HEK293T (cell line): ENCODE results near the gene ZNF226.

Source experiments
- ARNT ChIP-seq: fragments of 450-650 bp; IDR thresholded peaks from 2 replicates; pipeline ENCODE4 v1.6.1; 2017; ENCODE audit warnings: mild to moderate bottlenecking
- CTBP1 ChIP-seq: fragments of 450-650 bp; IDR thresholded peaks from 2 replicates; pipeline ENCODE4 v1.6.1; 2016; ENCODE audit warnings: borderline replicate concordance
- FOXA1 ChIP-seq: fragments of 450-650 bp; IDR thresholded peaks from 2 replicates; pipeline ENCODE4 v1.6.1; 2016; ENCODE audit warnings: mild to moderate bottlenecking
- FOXK2 ChIP-seq: fragments of 450-650 bp; IDR thresholded peaks from 2 replicates; pipeline ENCODE4 v1.6.1; 2016; ENCODE audit warnings: mild to moderate bottlenecking
- FOXM1 ChIP-seq: fragments of 450-650 bp; IDR thresholded peaks from 2 replicates; pipeline ENCODE4 v1.6.1; 2017; ENCODE audit warnings: mild to moderate bottlenecking, borderline replicate concordance
- LEF1 ChIP-seq: fragments of 450-650 bp; IDR thresholded peaks from 2 replicates; pipeline ENCODE4 v1.6.1; 2017; ENCODE audit warnings: mild to moderate bottlenecking, borderline replicate concordance
- PKNOX1 ChIP-seq: fragments of 450-650 bp; IDR thresholded peaks from 2 replicates; pipeline ENCODE4 v1.6.1; 2016
- SP1 ChIP-seq: fragments of 450-650 bp; IDR thresholded peaks from 2 replicates; pipeline ENCODE4 v1.6.1; 2017
- SUZ12 ChIP-seq: fragments of 450-650 bp; IDR thresholded peaks from 2 replicates; pipeline ENCODE4 v1.6.1; 2016; ENCODE audit warnings: mild to moderate bottlenecking
- TARDBP ChIP-seq: fragments of 450-650 bp; IDR thresholded peaks from 2 replicates; pipeline ENCODE4 v1.6.1; 2016
- ZNF384 ChIP-seq: fragments of 450-650 bp; IDR thresholded peaks from 2 replicates; pipeline ENCODE4 v1.6.1; 2016

DNA sequence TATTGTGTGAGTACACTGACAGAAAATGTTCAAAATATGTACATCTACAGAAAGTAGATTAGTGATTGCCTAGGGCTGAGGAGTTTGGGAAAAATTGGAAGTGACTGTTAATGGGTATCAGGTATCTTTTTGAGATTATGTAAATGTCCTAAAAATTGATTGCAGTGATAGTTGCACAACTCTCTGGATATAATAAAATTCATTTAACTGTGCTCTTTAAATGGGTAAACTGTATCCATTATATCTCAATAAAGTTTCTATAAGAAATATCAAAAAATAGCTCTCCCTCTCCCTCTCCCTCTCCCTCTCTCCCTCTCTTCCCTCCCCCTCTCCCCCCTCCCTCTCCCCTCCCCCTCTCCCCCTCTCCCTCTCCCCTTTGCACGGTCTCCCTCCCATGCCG lies 38.1 kb downstream of the ZNF226 start:
- TF ChIP-seq FOXM1 (no peak), TARDBP (no peak), SP1 (no peak), SUZ12 (no peak), FOXK2 (no peak), CTBP1 (no peak), PKNOX1 (no peak), ARNT (no peak), LEF1 (no peak), ZNF384 (no peak), FOXA1 (no peak)
